Activated CD4-positive, alpha-beta T cell treated with anti-CD3 and anti-CD28 coated beads for 1 hour (primary cell): ENCODE results near the gene TGFBR3.
A peak's percentile ranks its signal among the peaks of the same experiment; 100 is the strongest.

Source experiments
- DNase-seq: peaks from one replicate; pipeline ENCODE4 v3.0.0-alpha.2; 2020

The TGFBR3 gene

GRCh38 chr1:91885716-91886506 lies at the start of gene TGFBR3:
TSS of gene TGFBR3 (minus strand) at chr1:91886151. CDS start at chr1:91861531, 24,620 bp downstream.
- peak; percentile 63 for DNase-seq

- no peak for DNase-seq
These were observed 43.3 kb upstream of the TGFBR3 start for GRCh38 chr1:91929250-91929649.

- DNase-seq: no peak
These were observed 42.1 kb upstream of the TGFBR3 start for GRCh38 chr1:91928026-91928425.

GRCh38 chr1:91925644-91926435 lies 39.9 kb upstream of the TGFBR3 start:
- DNase-seq: no peak

GRCh38 chr1:91924146-91924545 lies 38.2 kb upstream of the TGFBR3 start:
- DNase-seq: no peak

- DNase-seq: no peak
These were observed 34.0 kb upstream of the TGFBR3 start for GRCh38 chr1:91919962-91920361.

GRCh38 chr1:91916811-91917460 lies 31.0 kb upstream of the TGFBR3 start:
- DNase-seq: no peak

- DNase-seq: no peak
These were observed 30.1 kb upstream of the TGFBR3 start for GRCh38 chr1:91916046-91916445.

- DNase-seq: no peak
These were observed 27.1 kb upstream of the TGFBR3 start for GRCh38 chr1:91913018-91913417.

GRCh38 chr1:91912266-91912665 lies 26.3 kb upstream of the TGFBR3 start:
- DNase-seq: no peak

GRCh38 chr1:91901231-91901630 lies 15.3 kb upstream of the TGFBR3 start:
- no peak for DNase-seq

GRCh38 chr1:91900562-91900961 lies 14.6 kb upstream of the TGFBR3 start:
- no peak for DNase-seq

GRCh38 chr1:91897016-91897415 lies 11.1 kb upstream of the TGFBR3 start:
- DNase-seq: no peak

GRCh38 chr1:91895832-91896556 lies 10.0 kb upstream of the TGFBR3 start:
- no peak for DNase-seq

- DNase-seq: no peak
These were observed 8.2 kb upstream of the TGFBR3 start for GRCh38 chr1:91894036-91894761.

- DNase-seq: no peak
These were observed 6.0 kb upstream of the TGFBR3 start for GRCh38 chr1:91891969-91892368.

- no peak for DNase-seq
These were observed 5.5 kb upstream of the TGFBR3 start for GRCh38 chr1:91891454-91891853.

GRCh38 chr1:91889717-91890459 lies 3.9 kb upstream of the TGFBR3 start:
- DNase-seq: no peak

- DNase-seq: no peak
These were observed 687 bp downstream of the TGFBR3 start for GRCh38 chr1:91885213-91885715.

- no peak for DNase-seq
These were observed 1.3 kb downstream of the TGFBR3 start for GRCh38 chr1:91884459-91885212.

GRCh38 chr1:91883470-91883869 lies 2.5 kb downstream of the TGFBR3 start:
- DNase-seq: no peak
